ENCODE results near the gene TSSK6. TPM values are rescaled to one million over a fixed set of nuclear protein-coding genes. Genes with fewer than 3 reads are reported as not detected.

TSSK6 gene
- total and polyA plus RNA-seq, 3 experiments from 2014 or later: 1.4 to 3.4 (median 3.1) TPM

GRCh38 chr19:19465436-19466070, 49.8 kb downstream of the TSSK6 start:
- peaks cover 15 to 17% (median 16%) of the 10 kb centered on the region in 5 donors for H3K9me3 Mint-ChIP-seq
- no peaks in the 10 kb centered on the region for H3K27me3 ChIP-seq (ENCODE audit: insufficient read depth, low read length, poor library complexity, severe bottlenecking)
- H3K4me3 Mint-ChIP-seq: peak overlapping the region in 2 of 7 donors; percentile 31 to 56
- ChIA-PET CTCF (interaction anchor here (1.1 to 1.9 kb wide), 3 partner anchors 11 to 93 kb away, joined by 3 to 4 read pairs (median 4); no protein-coding TSS in a partner anchor), POLR2A (no interaction called here)
- no peaks in the 10 kb centered on the region for H3K27me3 Mint-ChIP-seq
- H3K4me3 ChIP-seq (ENCODE audit: low read length): no peak overlapping the region
- no peak for DNase-seq
- peaks cover 15% of the 10 kb centered on the region for H3K9me3 ChIP-seq (ENCODE audit: low read length)
- peak overlapping the region in 7 of 8 donors; percentile 56 to 87 (median 68) for H3K27ac Mint-ChIP-seq
- peaks cover 31 to 52% (median 35%) of the 10 kb centered on the region in 3 donors for H3K36me3 Mint-ChIP-seq
- H3K27ac ChIP-seq (ENCODE audit: low read depth, low read length): no peak overlapping the region
- peaks cover 58 to 67% (median 63%) of the 10 kb centered on the region in 3 donors for H3K4me1 Mint-ChIP-seq
- H3K4me1 ChIP-seq (ENCODE audit: insufficient read depth, low read length): peaks cover 44% of the 10 kb centered on the region
- peaks cover 38% of the 10 kb centered on the region for H3K36me3 ChIP-seq (ENCODE audit: insufficient read depth, low read length)

- peaks cover 38% of the 10 kb centered on the region for H3K36me3 ChIP-seq (ENCODE audit: insufficient read depth, low read length)
- H3K9me3 Mint-ChIP-seq: peaks cover 15 to 17% (median 16%) of the 10 kb centered on the region in 5 donors
- H3K27ac Mint-ChIP-seq: peak overlapping the region; percentile 42 to 90 (median 76)
- CTCF ChIA-PET: interaction anchor here (1.2 kb wide), 1 partner anchor 25 kb away, joined by 3 read pairs; no protein-coding TSS in a partner anchor
- no peak for DNase-seq
- H3K36me3 Mint-ChIP-seq: peaks cover 28 to 48% (median 35%) of the 10 kb centered on the region in 3 donors
- H3K27ac ChIP-seq (ENCODE audit: low read depth, low read length): no peak overlapping the region
- peaks cover 55% of the 10 kb centered on the region for H3K4me1 ChIP-seq (ENCODE audit: insufficient read depth, low read length)
- no peaks in the 10 kb centered on the region for H3K27me3 ChIP-seq (ENCODE audit: insufficient read depth, low read length, poor library complexity, severe bottlenecking)
- no peaks in the 10 kb centered on the region for H3K27me3 Mint-ChIP-seq
- peak overlapping the region in 3 of 7 donors; percentile 19 to 46 (median 28) for H3K4me3 Mint-ChIP-seq
- POLR2A ChIA-PET: interaction anchor here (0.8 kb wide), 1 partner anchor 11 kb away, joined by 6 read pairs; no protein-coding TSS in a partner anchor
- H3K9me3 ChIP-seq (ENCODE audit: low read length): peaks cover 15% of the 10 kb centered on the region
- H3K4me1 Mint-ChIP-seq: peaks cover 63 to 72% (median 67%) of the 10 kb centered on the region in 3 donors
- H3K4me3 ChIP-seq (ENCODE audit: low read length): no peak overlapping the region
Measured at GRCh38 chr19:19464339-19465098, 50.8 kb downstream of the TSSK6 start.

Other genes with a start within 250 kb of the TSSK6 start
- not detected for gene TM6SF2, start 242.2 kb downstream of the TSSK6 start, total RNA-seq
- not detected for gene TM6SF2, start 242.2 kb downstream of the TSSK6 start, polyA plus RNA-seq
- 10 to 100 TPM; 64.7 to 65.9 TPM for gene SUGP1, start 195.0 kb downstream of the TSSK6 start, total RNA-seq
- gene SUGP1, start 195.0 kb downstream of the TSSK6 start, polyA plus RNA-seq: 40.8 TPM
- gene MAU2, start 194.7 kb downstream of the TSSK6 start, total RNA-seq: 10 to 100 TPM; 52.3 to 59.4 TPM
- gene MAU2, start 194.7 kb downstream of the TSSK6 start, polyA plus RNA-seq: 27.6 TPM
- 100 to 1,000 TPM; 176 to 182 TPM for gene GATAD2A, start 109.9 kb downstream of the TSSK6 start, total RNA-seq
- 46.9 TPM for gene GATAD2A, start 109.9 kb downstream of the TSSK6 start, polyA plus RNA-seq
- gene NDUFA13, start 677 bp upstream of the TSSK6 start, total RNA-seq: 100 to 1,000 TPM; 337 to 341 TPM
- gene NDUFA13, start 677 bp upstream of the TSSK6 start, polyA plus RNA-seq: 334 TPM
- 1 to 10 TPM; 6.5 to 7.5 TPM for gene YJEFN3, start 13.4 kb upstream of the TSSK6 start, total RNA-seq
- not detected for gene YJEFN3, start 13.4 kb upstream of the TSSK6 start, polyA plus RNA-seq
- under 1 TPM; 0.07 to 0.11 TPM for gene CILP2, start 22.7 kb upstream of the TSSK6 start, total RNA-seq
- gene CILP2, start 22.7 kb upstream of the TSSK6 start, polyA plus RNA-seq: 0.33 TPM
- gene PBX4, start 103.1 kb upstream of the TSSK6 start, total RNA-seq: 10 to 100 TPM; 15.0 to 17.1 TPM
- 8.3 TPM for gene PBX4, start 103.1 kb upstream of the TSSK6 start, polyA plus RNA-seq
- 10 to 100 TPM; 23.6 to 24.8 TPM for gene LPAR2, start 112.7 kb upstream of the TSSK6 start, total RNA-seq
- gene LPAR2, start 112.7 kb upstream of the TSSK6 start, polyA plus RNA-seq: 37.8 TPM
- 10 to 100 TPM; 54.5 to 60.3 TPM for gene GMIP, start 128.1 kb upstream of the TSSK6 start, total RNA-seq
- gene GMIP, start 128.1 kb upstream of the TSSK6 start, polyA plus RNA-seq: 71.3 TPM
- gene ATP13A1, start 148.1 kb upstream of the TSSK6 start, total RNA-seq: 10 to 100 TPM; 92.1 to 93.6 TPM
- 41.7 TPM for gene ATP13A1, start 148.1 kb upstream of the TSSK6 start, polyA plus RNA-seq
- 10 to 100 TPM; 73.6 to 74.0 TPM for gene ZNF101, start 153.3 kb upstream of the TSSK6 start, total RNA-seq
- gene ZNF101, start 153.3 kb upstream of the TSSK6 start, polyA plus RNA-seq: 103 TPM
- gene ZNF14, start 217.6 kb upstream of the TSSK6 start, total RNA-seq: 1 to 10 TPM; 7.4 to 7.8 TPM
- 8.9 TPM for gene ZNF14, start 217.6 kb upstream of the TSSK6 start, polyA plus RNA-seq